ENCODE results near the gene ZNF618.

ZNF618 gene

GRCh38 chr9:113990975-113991471, 114.9 kb downstream of the ZNF618 start:
- H3K4me1 ChIP-seq = peaks cover 3 to 73% (median 60%) of the 10 kb centered on the region in 4 donors
- DNase-seq = no peak
- TF ChIP-seq CTCF (IDR thresholded peaks at IDR 0.05) = no peak
- H3K4me3 ChIP-seq = no peak overlapping the region
- intact Hi-C loops (cut with DNase I; ENCODE audit: low total_unique reads) = loop anchor here (10.0 kb wide), 1 partner anchor 116 kb away; the partner anchor contains the start of gene ZNF618
- H3K27ac ChIP-seq = peak overlapping the region; percentile 3 to 68
- no peaks in the 10 kb centered on the region for H3K9me3 ChIP-seq
- no peaks in the 10 kb centered on the region for H3K27me3 ChIP-seq
- H3K36me3 ChIP-seq = peaks cover 0 to 15% (median 0%) of the 10 kb centered on the region in 3 donors

DNA sequence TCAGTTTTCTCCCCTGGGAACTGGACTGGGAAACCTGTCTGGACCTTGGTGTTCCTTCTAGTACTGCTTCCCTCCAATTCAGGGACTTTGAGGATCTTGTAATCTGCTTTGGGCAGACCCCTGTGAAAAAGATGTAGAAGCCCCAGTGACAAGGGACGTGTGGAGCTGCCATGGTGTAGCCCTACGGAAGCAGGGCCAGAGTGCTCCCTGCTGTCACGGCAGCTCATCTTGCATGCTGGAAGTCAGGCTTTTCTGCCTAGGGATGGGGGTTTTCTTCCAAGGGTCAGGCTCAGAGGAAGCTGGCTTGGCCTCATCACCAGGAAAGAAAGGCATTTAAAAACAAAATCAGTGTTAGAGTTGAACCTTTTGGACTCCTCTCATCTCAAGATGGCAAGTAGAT, 115.6 kb downstream of the ZNF618 start:
- Histone ChIP-seq H3K4me3 (no peak overlapping the region), H3K4me1 (peaks cover 3 to 73% (median 60%) of the 10 kb centered on the region in 4 donors), H3K9me3 (no peaks in the 10 kb centered on the region), H3K27me3 (no peaks in the 10 kb centered on the region), H3K27ac (peak overlapping the region; percentile 3 to 68), H3K36me3 (peaks cover 0 to 15% (median 0%) of the 10 kb centered on the region in 3 donors)
- no peak for TF ChIP-seq CTCF (IDR thresholded peaks at IDR 0.05)
- intact Hi-C loops (cut with DNase I; ENCODE audit: low total_unique reads) = loop anchor here (10.0 kb wide), 1 partner anchor 117 kb away; the partner anchor contains the start of gene ZNF618
- DNase-seq = no peak

- Histone ChIP-seq H3K9me3 (no peaks in the 10 kb centered on the region), H3K36me3 (peaks cover 0 to 15% (median 0%) of the 10 kb centered on the region in 3 donors), H3K4me1 (peaks cover 3 to 74% (median 60%) of the 10 kb centered on the region in 4 donors), H3K27ac (peak overlapping the region; percentile 8 to 14), H3K27me3 (no peaks in the 10 kb centered on the region), H3K4me3 (peak overlapping the region; percentile 7 to 27)
- no peak for TF ChIP-seq CTCF (IDR thresholded peaks at IDR 0.05)
- peak; percentile 56 to 85 for DNase-seq
- intact Hi-C loops (cut with DNase I; ENCODE audit: low total_unique reads) = loop anchor here (10.0 kb wide), 1 partner anchor 118 kb away; the partner anchor contains the start of gene ZNF618
Observed at GRCh38 chr9:113992276-113992951, 116.3 kb downstream of the ZNF618 start.

GRCh38 chr9:113992994-113993393, 116.9 kb downstream of the ZNF618 start:
- H3K27ac ChIP-seq = peak overlapping the region; percentile 8 to 14
- peaks cover 0 to 14% (median 0%) of the 10 kb centered on the region in 3 donors for H3K36me3 ChIP-seq
- H3K4me3 ChIP-seq = peak overlapping the region; percentile 7 to 27
- H3K27me3 ChIP-seq = no peaks in the 10 kb centered on the region
- DNase-seq = no peak
- no peak for TF ChIP-seq CTCF (IDR thresholded peaks at IDR 0.05)
- H3K9me3 ChIP-seq = no peaks in the 10 kb centered on the region
- peaks cover 3 to 79% (median 59%) of the 10 kb centered on the region in 4 donors for H3K4me1 ChIP-seq
- intact Hi-C loops (cut with DNase I; ENCODE audit: low total_unique reads) = loop anchor here (10.0 kb wide), 1 partner anchor 118 kb away; the partner anchor contains the start of gene ZNF618

DNA sequence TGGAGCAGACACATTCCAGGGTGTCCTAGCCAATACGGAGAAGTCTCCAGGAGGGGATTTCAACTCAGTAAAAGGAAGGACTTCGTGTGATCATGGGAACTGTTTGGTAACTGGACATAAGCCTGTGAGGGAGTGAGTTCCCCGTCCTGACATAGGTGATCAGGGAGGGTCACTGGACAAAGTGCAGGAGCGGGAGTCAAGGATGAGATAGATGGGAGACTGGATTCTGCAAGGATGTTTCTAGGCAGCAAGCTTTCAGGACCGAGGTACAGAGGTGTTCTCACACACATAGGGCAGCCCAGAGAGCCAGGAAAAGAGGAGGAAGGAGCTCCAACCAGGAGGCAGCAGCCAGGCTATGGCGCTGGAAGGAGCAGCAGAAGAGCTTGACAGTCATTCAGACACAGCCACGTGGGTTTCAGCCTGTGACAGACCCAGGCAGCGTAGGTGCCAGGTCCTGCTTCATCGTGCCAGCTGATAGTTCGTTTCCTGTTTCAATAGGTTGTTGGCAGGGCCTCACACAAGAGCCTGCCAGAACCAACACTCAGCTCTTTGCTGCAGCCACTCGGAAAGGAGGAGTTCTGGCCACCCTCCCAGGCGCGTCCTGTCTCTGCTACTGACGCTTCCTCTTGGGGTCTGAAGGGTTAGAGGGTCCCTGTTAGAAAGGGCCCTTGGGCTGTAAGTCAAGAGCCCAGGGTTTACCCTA, 117.9 kb downstream of the ZNF618 start:
- H3K4me1 ChIP-seq = peaks cover 3 to 79% (median 53%) of the 10 kb centered on the region in 4 donors
- H3K27ac ChIP-seq = peak overlapping the region in 1 of 2 donors; percentile 21
- no peaks in the 10 kb centered on the region for H3K27me3 ChIP-seq
- peaks cover 0 to 7% (median 0%) of the 10 kb centered on the region in 3 donors for H3K36me3 ChIP-seq
- no peak overlapping the region for H3K4me3 ChIP-seq
- peak; percentile 88 to 96 for DNase-seq
- H3K9me3 ChIP-seq = no peaks in the 10 kb centered on the region
- intact Hi-C loops (cut with DNase I; ENCODE audit: low total_unique reads) = loop anchor here (10.0 kb wide), 1 partner anchor 119 kb away; the partner anchor contains the start of gene ZNF618
- no peak for TF ChIP-seq CTCF (IDR thresholded peaks at IDR 0.05)

Measured in tibial artery (tissue), 4 donors.